AG04449 (cell line): ENCODE results near the gene TEKTIP1.
"Not testable (repeated sequence)": the region's sequence is repeated elsewhere in the genome, so short reads cannot be mapped to it uniquely, and the experiment has no call there.

Experiments
- CTCF ChIA-PET: fragments of 350-600 bp; formaldehyde crosslinking; extraction: SDS; loops from one replicate; lab custom pipeline; 2021; ENCODE audit warnings: antibody characterized with exemption; lab: Yijun Ruan, JAX
- POLR2A ChIA-PET: fragments of 400-600, 350-600 bp; formaldehyde crosslinking; extraction: SDS; loops from one replicate; lab custom pipeline; 2020; ENCODE audit warnings: antibody characterized with exemption, inconsistent platforms; lab: Yijun Ruan, JAX
- DNase-seq: peaks from one replicate; pipeline ENCODE4 v3.0.0-alpha.2; 2010; ENCODE audit warnings: low read depth, low spot score
- H3K4me3 ChIP-seq: 2 replicates; pipeline ENCODE4 v1.5.1; 2011; ENCODE audit warnings: low read depth, mild to moderate bottlenecking, control low read depth, low read length
- TF ChIP-seq, protein P1 (sequence below): IDR thresholded peaks from one replicate; pipeline ENCODE4 v1.5.1; 2011; ENCODE audit warnings: mild to moderate bottlenecking, moderate library complexity, low read length, control low read depth, inconsistent platforms; ENCODE audit not compliant: insufficient read depth; ENCODE audit errors: missing control alignments

The TEKTIP1 gene

DNA sequence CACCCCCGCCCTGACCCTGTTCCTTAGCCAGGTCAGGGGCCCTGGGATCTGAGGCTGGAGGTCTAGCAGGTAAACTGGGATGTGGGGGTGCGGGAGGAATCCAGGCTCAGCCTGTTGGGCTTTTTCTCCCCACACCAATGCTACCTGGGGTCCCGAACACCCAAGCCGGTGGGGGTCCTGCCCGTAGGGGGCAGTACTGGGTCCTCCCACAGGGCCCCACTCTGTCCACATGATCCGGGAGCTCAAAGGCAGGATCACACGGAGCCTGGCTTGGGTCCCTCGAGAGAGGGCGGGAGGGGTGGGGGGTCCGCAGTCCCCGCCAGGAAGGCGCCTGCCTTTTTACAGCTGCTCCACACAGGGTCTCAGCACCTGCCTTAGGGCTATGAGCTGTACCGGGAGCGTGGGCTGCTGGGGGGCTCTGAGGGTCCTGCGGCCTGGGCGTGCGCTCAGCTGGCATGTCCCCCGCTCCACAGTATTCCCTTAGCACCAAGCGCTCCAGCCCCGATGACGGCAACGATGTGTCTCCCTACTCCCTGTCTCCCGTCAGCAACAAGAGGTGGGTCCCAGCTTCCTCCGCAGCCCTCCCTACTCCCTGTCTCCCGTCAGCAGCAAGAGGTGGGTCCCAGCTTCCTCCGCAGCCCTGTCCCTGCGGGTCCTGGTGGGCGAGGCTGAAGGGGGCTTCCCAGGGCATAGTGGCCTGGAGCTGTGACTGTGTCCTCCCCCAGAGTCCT, 12.3 kb upstream of the TEKTIP1 start:
- POLR2A ChIA-PET: no interaction called here
- TF ChIP-seq, protein P1, sequence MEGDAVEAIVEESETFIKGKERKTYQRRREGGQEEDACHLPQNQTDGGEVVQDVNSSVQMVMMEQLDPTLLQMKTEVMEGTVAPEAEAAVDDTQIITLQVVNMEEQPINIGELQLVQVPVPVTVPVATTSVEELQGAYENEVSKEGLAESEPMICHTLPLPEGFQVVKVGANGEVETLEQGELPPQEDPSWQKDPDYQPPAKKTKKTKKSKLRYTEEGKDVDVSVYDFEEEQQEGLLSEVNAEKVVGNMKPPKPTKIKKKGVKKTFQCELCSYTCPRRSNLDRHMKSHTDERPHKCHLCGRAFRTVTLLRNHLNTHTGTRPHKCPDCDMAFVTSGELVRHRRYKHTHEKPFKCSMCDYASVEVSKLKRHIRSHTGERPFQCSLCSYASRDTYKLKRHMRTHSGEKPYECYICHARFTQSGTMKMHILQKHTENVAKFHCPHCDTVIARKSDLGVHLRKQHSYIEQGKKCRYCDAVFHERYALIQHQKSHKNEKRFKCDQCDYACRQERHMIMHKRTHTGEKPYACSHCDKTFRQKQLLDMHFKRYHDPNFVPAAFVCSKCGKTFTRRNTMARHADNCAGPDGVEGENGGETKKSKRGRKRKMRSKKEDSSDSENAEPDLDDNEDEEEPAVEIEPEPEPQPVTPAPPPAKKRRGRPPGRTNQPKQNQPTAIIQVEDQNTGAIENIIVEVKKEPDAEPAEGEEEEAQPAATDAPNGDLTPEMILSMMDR: no peak
- no peak for DNase-seq
- CTCF ChIA-PET: interaction anchor here (1.0 to 2.8 kb wide), 3 partner anchors 12 to 30 kb away, joined by 3 to 17 read pairs (median 3); no protein-coding TSS in a partner anchor
- no peak overlapping the region for H3K4me3 ChIP-seq

DNA sequence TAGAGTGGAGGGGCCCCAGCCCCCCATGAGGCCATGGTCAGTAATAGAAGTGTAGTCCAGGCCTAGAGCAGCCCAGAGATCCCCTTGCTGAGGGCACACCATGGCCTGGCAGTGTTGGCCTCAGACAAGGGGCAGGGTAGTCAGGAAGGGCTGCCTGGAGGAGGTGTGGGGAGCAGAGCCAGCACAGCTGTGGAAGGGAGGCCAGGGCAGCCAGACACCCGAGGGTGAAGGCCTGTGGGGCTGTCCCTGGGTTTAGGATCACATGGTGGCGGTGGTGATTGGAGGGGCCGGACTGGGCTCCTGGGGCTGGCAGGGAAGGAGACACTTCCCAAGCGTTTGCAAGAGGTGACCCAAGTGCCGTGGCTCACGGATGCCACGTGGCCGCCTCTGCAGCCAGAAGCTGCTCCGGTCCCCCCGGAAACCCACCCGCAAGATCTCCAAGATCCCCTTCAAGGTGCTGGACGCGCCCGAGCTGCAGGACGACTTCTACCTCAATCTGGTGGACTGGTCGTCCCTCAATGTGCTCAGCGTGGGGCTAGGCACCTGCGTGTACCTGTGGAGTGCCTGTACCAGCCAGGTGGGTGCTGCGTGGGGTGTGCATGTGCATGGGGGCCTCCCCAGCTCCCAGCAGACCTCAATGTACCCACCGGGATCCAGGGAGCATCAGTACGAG, 11.6 kb upstream of the TEKTIP1 start:
- TF ChIP-seq, protein P1: no peak
- no peak overlapping the region for H3K4me3 ChIP-seq
- POLR2A ChIA-PET: no interaction called here
- DNase-seq: no peak
- CTCF ChIA-PET: interaction anchor here (1.0 to 2.8 kb wide), 3 partner anchors 12 to 29 kb away, joined by 3 to 17 read pairs (median 3); no protein-coding TSS in a partner anchor

DNA sequence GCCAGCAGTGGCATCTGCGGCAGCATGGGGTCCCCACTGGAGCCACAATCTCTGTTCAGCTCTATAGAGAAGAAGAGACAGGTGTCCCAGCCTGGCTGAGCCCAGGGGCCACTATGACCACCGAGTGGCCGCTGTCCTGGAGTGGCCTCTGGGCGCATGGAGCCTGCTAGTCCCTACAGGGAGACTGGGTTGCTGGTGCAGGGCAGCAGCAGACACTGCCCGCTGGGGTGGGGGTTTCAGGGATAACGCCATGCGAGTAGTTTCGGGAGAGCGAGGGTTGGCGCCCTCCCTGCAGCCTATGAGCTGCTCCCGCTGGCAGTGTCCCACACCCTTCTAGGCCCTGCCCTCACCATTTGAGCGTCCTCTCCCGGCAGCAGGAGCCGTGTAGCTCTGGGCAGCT, 10.9 kb upstream of the TEKTIP1 start:
- TF ChIP-seq, protein P1: no peak
- H3K4me3 ChIP-seq: no peak overlapping the region
- POLR2A ChIA-PET: no interaction called here
- no peak for DNase-seq
- CTCF ChIA-PET: interaction anchor here (2.8 kb wide), 1 partner anchor 17 kb away, joined by 17 read pairs; no protein-coding TSS in a partner anchor

DNA sequence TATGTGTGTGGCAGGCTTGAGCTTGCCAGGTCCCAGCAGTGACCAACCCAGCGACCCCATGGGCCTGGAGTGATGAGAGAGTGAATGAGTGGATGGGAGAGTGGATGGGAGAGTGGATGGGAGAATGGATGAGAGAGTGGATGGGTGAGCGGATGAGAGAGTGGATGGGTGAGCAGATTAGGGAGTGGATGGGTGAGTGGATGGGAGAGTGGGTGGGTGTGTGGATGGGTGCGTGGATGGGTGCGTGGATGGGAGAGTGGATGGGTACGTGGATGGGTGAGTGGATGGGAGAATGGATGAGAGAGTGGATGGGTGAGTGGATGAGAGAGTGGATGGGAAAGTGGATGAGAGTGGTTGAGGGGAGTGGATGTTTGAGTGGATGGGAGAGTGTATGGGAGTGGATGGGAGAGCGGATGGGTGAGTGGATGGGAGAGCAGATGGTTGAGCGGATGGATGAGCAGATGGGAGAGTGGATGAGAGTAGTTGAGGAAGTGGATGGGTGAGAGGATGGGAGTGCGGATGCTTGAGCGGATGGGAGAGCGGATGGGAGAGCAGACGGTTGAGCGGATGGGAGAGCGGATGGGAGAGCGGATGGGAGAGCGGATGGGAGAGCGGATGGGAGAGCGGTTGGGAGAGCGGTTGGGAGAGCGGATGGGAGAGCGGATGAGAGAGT, 10.3 kb upstream of the TEKTIP1 start:
- DNase-seq: no peak
- ChIA-PET CTCF (interaction anchor here (2.8 kb wide), 1 partner anchor 17 kb away, joined by 17 read pairs; no protein-coding TSS in a partner anchor), POLR2A (no interaction called here)
- no peak overlapping the region for H3K4me3 ChIP-seq
- TF ChIP-seq, protein P1: no peak

DNA sequence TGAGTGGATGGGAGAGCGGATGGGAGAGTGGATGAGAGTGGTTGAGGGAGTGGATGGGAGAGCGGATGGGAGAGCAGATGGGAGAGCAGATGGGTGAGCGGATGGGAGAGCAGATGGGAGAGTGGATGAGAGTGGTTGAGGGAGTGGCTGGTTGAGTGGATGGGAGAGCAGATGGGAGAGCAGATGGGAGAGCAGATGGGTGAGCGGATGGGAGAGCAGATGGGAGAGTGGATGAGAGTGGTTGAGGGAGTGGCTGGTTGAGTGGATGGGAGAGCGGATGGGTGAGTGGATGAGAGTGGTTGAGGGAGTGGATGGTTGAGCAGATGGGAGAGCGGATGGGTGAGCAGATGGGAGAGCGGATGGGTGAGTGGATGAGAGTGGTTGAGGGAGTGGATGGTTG, 9.7 kb upstream of the TEKTIP1 start:
- CTCF ChIA-PET, DNase-seq, POLR2A ChIA-PET, H3K4me3 ChIP-seq: not testable (repeated sequence)

DNA sequence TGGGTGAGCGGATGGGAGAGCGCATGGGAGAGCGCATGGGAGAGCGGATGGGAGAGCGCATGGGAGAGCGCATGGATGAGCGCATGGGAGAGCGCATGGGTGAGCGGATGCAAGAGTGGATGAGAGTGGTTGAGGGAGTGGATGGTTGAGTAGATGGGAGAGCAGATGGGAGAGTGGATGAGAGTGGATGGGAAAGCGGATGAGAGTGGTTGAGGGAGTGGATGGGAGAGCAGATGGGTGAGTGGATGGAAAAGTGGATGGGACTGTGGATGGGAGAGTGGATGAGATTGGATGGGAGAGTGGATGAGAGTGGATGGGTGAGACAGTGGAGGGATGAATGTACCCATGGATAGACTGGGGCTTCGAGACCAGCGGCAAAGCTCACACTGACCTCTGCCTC, 8.6 kb upstream of the TEKTIP1 start:
- CTCF ChIA-PET: interaction anchor here (2.4 kb wide), 1 partner anchor 14 kb away, joined by 15 read pairs; no protein-coding TSS in a partner anchor
- DNase-seq: no peak
- TF ChIP-seq, protein P1: no peak
- H3K4me3 ChIP-seq: no peak overlapping the region
- POLR2A ChIA-PET: no interaction called here
